Caco-2 (cell line): ENCODE results near the gene CENPP. TPM values are rescaled to one million over a fixed set of nuclear protein-coding genes. Genes with fewer than 3 reads are reported as not detected.

Source experiments
- BruUV-seq: library from RNA; stranded (reverse); fragments of 400-500 nt; replicated peaks from 2 replicates; lab custom pipeline; 2021; lab: Mats Ljungman, UMichigan
- CTCF ChIA-PET: fragments of 300-600 bp; sonication (Branson Sonifier 250); formaldehyde crosslinking; loops from one replicate; lab custom pipeline; 2022; ENCODE audit warnings: antibody characterized with exemption; lab: Charles Lee
- POLR2A ChIA-PET: fragments of 300-600 bp; sonication (Branson Sonifier 250); formaldehyde crosslinking; loops from one replicate; lab custom pipeline; 2022; ENCODE audit warnings: antibody characterized with exemption; lab: Charles Lee
- DNase-seq, 2 experiments: peaks; one replicate each; pipeline versions ENCODE4 v3.0.0 to v3.0.0-alpha.2; 2020 to 2022
- H3K27me3 ChIP-seq: replicated peaks from 2 replicates; pipeline ENCODE4 v1.6.0; 2011; ENCODE audit warnings: low read length; ENCODE audit not compliant: control insufficient read depth, insufficient read depth
- H3K36me3 ChIP-seq: 2 replicates; pipeline ENCODE4 v1.5.1; 2011; ENCODE audit warnings: low read length; ENCODE audit not compliant: control insufficient read depth, insufficient read depth
- H3K4me1 ChIP-seq: fragments of 250-450 bp; sonication (Bioruptor Pico); 2 replicates; pipeline ENCODE4 v1.5.1; 2020; ENCODE audit warnings: mild to moderate bottlenecking
- H3K4me3 ChIP-seq: 2 replicates; pipeline ENCODE4 v1.5.1; 2011; ENCODE audit warnings: low read depth, mild to moderate bottlenecking, control low read depth, low read length
- H3K9me3 ChIP-seq: fragments of 250-450 bp; sonication (Bioruptor Pico); 2 replicates; pipeline ENCODE4 v1.5.1; 2020; ENCODE audit warnings: mild to moderate bottlenecking, moderate library complexity
- H3K27ac Mint-ChIP-seq: one replicate; pipeline ENCODE4 v1.8.0; 2022; ENCODE audit warnings: mixed read lengths; ENCODE audit not compliant: unreplicated experiment
- H3K27me3 Mint-ChIP-seq: one replicate; pipeline ENCODE4 v1.8.0; 2022; ENCODE audit warnings: mixed read lengths; ENCODE audit not compliant: insufficient read depth, unreplicated experiment
- H3K36me3 Mint-ChIP-seq: one replicate; pipeline ENCODE4 v1.8.0; 2022; ENCODE audit warnings: mild to moderate bottlenecking, mixed read lengths; ENCODE audit not compliant: insufficient read depth, unreplicated experiment
- H3K4me1 Mint-ChIP-seq: one replicate; pipeline ENCODE4 v1.8.0; 2022; ENCODE audit warnings: low read depth, mixed read lengths; ENCODE audit not compliant: unreplicated experiment
- H3K4me3 Mint-ChIP-seq: one replicate; pipeline ENCODE4 v1.8.0; 2022; ENCODE audit warnings: mild to moderate bottlenecking, moderate library complexity, mixed read lengths; ENCODE audit not compliant: unreplicated experiment
- H3K9me3 Mint-ChIP-seq: one replicate; pipeline ENCODE4 v1.8.0; 2022; ENCODE audit warnings: mixed read lengths; ENCODE audit not compliant: unreplicated experiment
- intact Hi-C: fragments of 100-400 bp; cut with micrococcal nuclease; formaldehyde crosslinking; loops from one replicate; pipeline ENCODE4 v1.10.0; 2022; ENCODE audit not compliant: unreplicated experiment
- total RNA-seq: library from RNA; stranded (reverse); gene quantifications from 2 replicates; pipeline ENCODE4 v1.2.3, GENCODE V29; 2022
- TF ChIP-seq, protein P1 (sequence below), 2 experiments: fragments of 200-600 bp in 1 of 2; IDR thresholded peaks; 1 replicate in 1 of 2; 2 replicates in 1 of 2; pipeline versions ENCODE4 v1.5.1 to v1.8.0; 2011 to 2022; ENCODE audit warnings: antibody characterized with exemption in 1 of 2, control low read depth in 1 of 2, inconsistent platforms in 1 of 2, low read depth in 1 of 2, low read length in 1 of 2, mild to moderate bottlenecking in 1 of 2, moderate library complexity in 1 of 2; ENCODE audit not compliant: insufficient read depth in 1 of 2, severe bottlenecking in 1 of 2, unreplicated experiment in 1 of 2

Gene CENPP
- total RNA-seq, 1 experiment from 2014 or later = 7.6 TPM

DNA sequence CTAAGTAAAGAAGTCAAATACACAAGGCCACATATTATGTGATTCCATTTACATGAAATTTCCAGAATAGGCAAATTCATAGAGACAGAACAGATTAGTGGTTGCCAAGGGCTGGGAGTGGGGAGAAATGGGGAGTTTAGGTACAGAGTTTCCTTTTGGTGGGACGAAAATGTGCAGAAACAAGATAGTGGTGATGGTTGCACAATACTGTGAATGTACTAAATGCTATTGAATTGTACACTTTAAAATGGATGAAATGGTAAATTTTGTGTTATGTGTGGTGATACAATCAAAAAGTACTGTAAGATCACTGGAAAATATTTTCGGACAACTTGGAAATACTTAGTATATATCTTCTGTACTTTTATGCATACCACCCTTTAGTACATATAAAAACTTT is 195.1 kb downstream of the CENPP start:
- H3K4me1 Mint-ChIP-seq = no peaks in the 10 kb centered on the region
- Histone ChIP-seq H3K4me1 (no peaks in the 10 kb centered on the region), H3K36me3 (no peaks in the 10 kb centered on the region), H3K27me3 (no peaks in the 10 kb centered on the region), H3K4me3 (no peak overlapping the region), H3K9me3 (no peaks in the 10 kb centered on the region)
- intact Hi-C loops = no loop called here
- H3K27ac Mint-ChIP-seq = no peak overlapping the region
- BruUV-seq = no TSS peak
- no peak for DNase-seq
- POLR2A ChIA-PET = no interaction called here
- no peaks in the 10 kb centered on the region for H3K27me3 Mint-ChIP-seq
- H3K9me3 Mint-ChIP-seq = no peaks in the 10 kb centered on the region
- TF ChIP-seq, protein P1, sequence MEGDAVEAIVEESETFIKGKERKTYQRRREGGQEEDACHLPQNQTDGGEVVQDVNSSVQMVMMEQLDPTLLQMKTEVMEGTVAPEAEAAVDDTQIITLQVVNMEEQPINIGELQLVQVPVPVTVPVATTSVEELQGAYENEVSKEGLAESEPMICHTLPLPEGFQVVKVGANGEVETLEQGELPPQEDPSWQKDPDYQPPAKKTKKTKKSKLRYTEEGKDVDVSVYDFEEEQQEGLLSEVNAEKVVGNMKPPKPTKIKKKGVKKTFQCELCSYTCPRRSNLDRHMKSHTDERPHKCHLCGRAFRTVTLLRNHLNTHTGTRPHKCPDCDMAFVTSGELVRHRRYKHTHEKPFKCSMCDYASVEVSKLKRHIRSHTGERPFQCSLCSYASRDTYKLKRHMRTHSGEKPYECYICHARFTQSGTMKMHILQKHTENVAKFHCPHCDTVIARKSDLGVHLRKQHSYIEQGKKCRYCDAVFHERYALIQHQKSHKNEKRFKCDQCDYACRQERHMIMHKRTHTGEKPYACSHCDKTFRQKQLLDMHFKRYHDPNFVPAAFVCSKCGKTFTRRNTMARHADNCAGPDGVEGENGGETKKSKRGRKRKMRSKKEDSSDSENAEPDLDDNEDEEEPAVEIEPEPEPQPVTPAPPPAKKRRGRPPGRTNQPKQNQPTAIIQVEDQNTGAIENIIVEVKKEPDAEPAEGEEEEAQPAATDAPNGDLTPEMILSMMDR (IDR thresholded peaks at IDR 0.05; ENCODE audit: insufficient read depth in 1 of 2, low read depth in 1 of 2, low read length in 1 of 2, severe bottlenecking in 1 of 2, unreplicated experiment in 1 of 2) = no peak
- H3K36me3 Mint-ChIP-seq = no peaks in the 10 kb centered on the region
- H3K4me3 Mint-ChIP-seq = no peak overlapping the region
- CTCF ChIA-PET = no interaction called here

DNA sequence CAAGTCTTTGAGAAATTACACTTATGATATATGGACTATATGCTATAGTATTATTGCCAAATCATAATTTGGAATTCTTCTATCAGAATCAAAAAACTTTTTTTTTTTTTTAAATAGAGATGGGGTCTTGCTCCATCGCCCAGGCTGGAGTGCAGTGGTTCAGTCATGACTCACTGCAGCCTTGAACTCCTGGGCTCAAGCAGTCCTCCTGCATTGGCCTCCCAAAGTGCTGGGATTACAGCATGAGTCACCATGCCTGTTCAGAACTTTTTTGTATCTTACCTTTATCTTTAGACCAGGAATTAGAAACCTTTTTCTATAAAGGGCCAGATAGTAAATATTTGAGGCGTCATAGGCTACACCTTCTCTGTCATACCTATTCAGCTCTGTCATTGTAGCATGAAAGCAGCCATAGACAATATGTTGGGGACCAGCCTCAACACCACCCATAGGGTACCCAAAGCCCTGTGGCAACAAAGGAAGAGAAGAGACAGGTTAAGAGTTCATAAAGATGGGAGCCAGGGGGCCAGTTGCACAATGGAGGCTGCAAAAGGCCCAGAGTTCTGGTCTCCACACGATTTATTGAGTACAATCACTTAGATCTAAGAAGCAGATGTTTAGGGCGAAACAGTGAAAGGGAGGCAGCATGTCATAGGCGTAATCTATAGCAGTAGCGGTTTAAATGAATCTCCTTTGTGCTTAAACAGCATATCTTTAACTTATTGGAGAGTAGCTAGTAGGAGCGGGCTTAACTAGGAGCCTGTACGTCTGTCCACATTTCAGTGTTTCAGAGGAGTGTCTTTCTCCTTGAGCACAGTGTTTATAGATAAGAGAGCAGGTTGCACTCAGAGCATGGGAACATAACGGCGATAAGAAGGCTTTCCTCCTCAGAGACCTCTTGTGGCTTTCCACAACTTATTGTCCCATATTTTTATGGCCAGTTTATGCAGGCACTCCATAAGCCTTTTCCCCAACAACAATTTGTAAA is 197.5 kb downstream of the CENPP start:
- H3K27ac Mint-ChIP-seq = no peak overlapping the region
- ChIA-PET CTCF (no interaction called here), POLR2A (no interaction called here)

GRCh38 chr9:92524881-92525280 is 199.1 kb downstream of the CENPP start:
- CTCF ChIA-PET = no interaction called here
- no peaks in the 10 kb centered on the region for H3K36me3 ChIP-seq
- Mint-ChIP-seq H3K4me3 (no peak overlapping the region), H3K9me3 (no peaks in the 10 kb centered on the region), H3K27me3 (no peaks in the 10 kb centered on the region), H3K27ac (no peak overlapping the region), H3K36me3 (no peaks in the 10 kb centered on the region), H3K4me1 (no peaks in the 10 kb centered on the region)
- H3K27me3 ChIP-seq = no peaks in the 10 kb centered on the region
- no peak for DNase-seq
- TF ChIP-seq, protein P1 (IDR thresholded peaks at IDR 0.05; ENCODE audit: insufficient read depth in 1 of 2, low read depth in 1 of 2, low read length in 1 of 2, severe bottlenecking in 1 of 2, unreplicated experiment in 1 of 2) = no peak
- no TSS peak for BruUV-seq
- no peaks in the 10 kb centered on the region for H3K4me1 ChIP-seq
- POLR2A ChIA-PET = no interaction called here
- H3K9me3 ChIP-seq = no peaks in the 10 kb centered on the region
- H3K4me3 ChIP-seq = no peak overlapping the region
- intact Hi-C loops = no loop called here

More for the DNA sequence above, 197.5 kb downstream of the CENPP start:
- no peak overlapping the region for H3K4me3 Mint-ChIP-seq
- Histone ChIP-seq H3K4me1 (no peaks in the 10 kb centered on the region), H3K9me3 (no peaks in the 10 kb centered on the region), H3K4me3 (no peak overlapping the region), H3K27me3 (no peaks in the 10 kb centered on the region), H3K36me3 (no peaks in the 10 kb centered on the region)
- intact Hi-C loops = no loop called here
- no peak for DNase-seq
- no peaks in the 10 kb centered on the region for H3K4me1 Mint-ChIP-seq
- H3K9me3 Mint-ChIP-seq = no peaks in the 10 kb centered on the region
- BruUV-seq = no TSS peak
- TF ChIP-seq, protein P1 (IDR thresholded peaks at IDR 0.05; ENCODE audit: insufficient read depth in 1 of 2, low read depth in 1 of 2, low read length in 1 of 2, severe bottlenecking in 1 of 2, unreplicated experiment in 1 of 2) = no peak
- no peaks in the 10 kb centered on the region for H3K36me3 Mint-ChIP-seq
- H3K27me3 Mint-ChIP-seq = no peaks in the 10 kb centered on the region
